Keratinocyte (primary cell): ENCODE measurements around the gene DAPK1. TPM values are rescaled to one million over a fixed set of nuclear protein-coding genes. Genes with fewer than 3 reads are reported as not detected.
"Not testable (repeated sequence)": the region's sequence is repeated elsewhere in the genome, so short reads cannot be mapped to it uniquely, and the experiment has no call there.

ENCODE experiments used
- DNase-seq: peaks from one replicate; pipeline ENCODE4 v3.0.0-alpha.2; 2011; ENCODE audit warnings: low read depth, missing footprints, low spot score
- FAIRE-seq: peaks from 2 replicates; lab custom pipeline; 2011; peaks lifted over from hg19 to GRCh38; lab: Jason Lieb, UNC
- H2AFZ ChIP-seq: 2 replicates; pipeline ENCODE4 v1.6.0; 2012; ENCODE audit warnings: low read length, control low read depth, inconsistent platforms; ENCODE audit not compliant: control insufficient read depth
- H3K27ac ChIP-seq: 2 replicates; pipeline ENCODE4 v1.5.1; 2011; ENCODE audit warnings: low read length; ENCODE audit not compliant: control insufficient read depth, insufficient read depth
- H3K27me3 ChIP-seq: 3 replicates; pipeline ENCODE4 v1.6.0; 2011; ENCODE audit warnings: low read length; ENCODE audit not compliant: control insufficient read depth, insufficient read depth; ENCODE audit errors: extremely low read depth
- H3K36me3 ChIP-seq, 2 experiments: 2 replicates in 1 of 2; 3 replicates in 1 of 2; pipeline ENCODE4 v1.5.1; 2011; ENCODE audit warnings: low read length in 2 of 2, mild to moderate bottlenecking in 1 of 2; ENCODE audit not compliant: control insufficient read depth in 2 of 2, insufficient read depth in 2 of 2; ENCODE audit errors: extremely low read depth in 1 of 2
- H3K4me1 ChIP-seq: 3 replicates; pipeline ENCODE4 v1.5.1; 2011; ENCODE audit warnings: low read length; ENCODE audit not compliant: control insufficient read depth, insufficient read depth; ENCODE audit errors: extremely low read depth
- H3K4me2 ChIP-seq: 3 replicates; pipeline ENCODE4 v1.6.0; 2011; ENCODE audit warnings: low read depth, low read length; ENCODE audit not compliant: control insufficient read depth, insufficient read depth; ENCODE audit errors: extremely low read depth
- H3K4me3 ChIP-seq, 3 experiments: fragments of 200-600 bp in 1 of 3; sonication (generic) in 1 of 3; 2 replicates in 2 of 3; 3 replicates in 1 of 3; pipeline ENCODE4 v1.5.1; 2011 to 2016; ENCODE audit warnings: low read length in 3 of 3, mild to moderate bottlenecking in 3 of 3, control low read depth in 2 of 3, inconsistent platforms in 1 of 3, low read depth in 1 of 3, mixed read lengths in 1 of 3, mixed run types in 1 of 3, moderate library complexity in 1 of 3; ENCODE audit not compliant: control insufficient read depth in 2 of 3, insufficient read depth in 2 of 3; ENCODE audit errors: extremely low read depth in 1 of 3
- H3K79me2 ChIP-seq: 2 replicates; pipeline ENCODE4 v1.6.0; 2012; ENCODE audit warnings: low read length; ENCODE audit not compliant: control insufficient read depth, insufficient read depth
- H3K9ac ChIP-seq: 3 replicates; pipeline ENCODE4 v1.6.0; 2011; ENCODE audit warnings: low read length; ENCODE audit not compliant: control insufficient read depth, insufficient read depth; ENCODE audit errors: extremely low read depth
- H3K9me1 ChIP-seq: 3 replicates; pipeline ENCODE4 v1.6.0; 2011; ENCODE audit warnings: low read length; ENCODE audit not compliant: control insufficient read depth, insufficient read depth; ENCODE audit errors: extremely low read depth
- H3K9me3 ChIP-seq: 2 replicates; pipeline ENCODE4 v1.5.1; 2012; ENCODE audit warnings: low read depth, low read length; ENCODE audit not compliant: control insufficient read depth
- H4K20me1 ChIP-seq: 3 replicates; pipeline ENCODE4 v1.6.0; 2011; ENCODE audit warnings: low read length; ENCODE audit not compliant: control insufficient read depth, insufficient read depth; ENCODE audit errors: extremely low read depth
- CTCF ChIP-seq, 3 experiments: IDR thresholded peaks in 1 of 3; conservative IDR thresholded peaks in 1 of 3; optimal IDR thresholded peaks in 1 of 3; 2 replicates in 2 of 3; 3 replicates in 1 of 3; pipeline versions ENCODE3 to v1.5.1; 2011; ENCODE audit warnings: low read length in 3 of 3, mild to moderate bottlenecking in 3 of 3, moderate library complexity in 2 of 3, control low read depth in 1 of 3, inconsistent platforms in 1 of 3; ENCODE audit not compliant: insufficient read depth in 2 of 3; ENCODE audit errors: extremely low read depth in 1 of 3
- EZH2 ChIP-seq: IDR thresholded peaks from one replicate; pipeline ENCODE4 v1.6.1; 2012; ENCODE audit warnings: inconsistent platforms, mild to moderate bottlenecking, low read length, moderate library complexity
- dilution Hi-C: fragments of 300-500 bp; cut with MboI; formaldehyde crosslinking; loops from one replicate; pipeline ENCODE4 v1.7.0; 2020; ENCODE audit warnings: low sequenced_read_pairs; ENCODE audit not compliant: extremely low pct_ligation_motif_present
- polyA plus RNA-seq, 5 experiments: library from polyadenylated mRNA; depleted of rRNA in 3 of 5; stranded (reverse) in 3 of 5; stranded (forward) in 1 of 5; unstranded in 1 of 5; fragments of >200 nt; gene quantifications; 1 replicate in 1 of 5; 2 replicates in 3 of 5; 3 replicates in 1 of 5; pipeline versions ENCODE4 v1.2.1 to v1.2.3, GENCODE V29; 2011 to 2012; ENCODE audit warnings: missing spikeins in 2 of 5, low read depth in 1 of 5, low replicate concordance in 1 of 5

Gene DAPK1
- polyA plus RNA-seq, 1 donor (not counting 4 experiments of a cell fraction or from before 2014, with no cell fraction given) = 2.8 TPM

GRCh38 chr9:87548159-87548558, 50.5 kb downstream of the DAPK1 start:
- Histone ChIP-seq H3K4me2 (no peak overlapping the region), H3K27me3 (no peaks in the 10 kb centered on the region), H3K9me3 (no peaks in the 10 kb centered on the region), H3K79me2 (no peaks in the 10 kb centered on the region), H3K4me1 (no peaks in the 10 kb centered on the region), H3K27ac (no peak overlapping the region), H4K20me1 (no peaks in the 10 kb centered on the region), H3K36me3 (no peaks in the 10 kb centered on the region), H2AFZ (no peak overlapping the region), H3K9ac (no peak overlapping the region), H3K4me3 (no peak overlapping the region), H3K9me1 (no peaks in the 10 kb centered on the region)
- dilution Hi-C loops = no loop called here
- FAIRE-seq (no peak), DNase-seq (no peak)
- TF ChIP-seq EZH2 = no peak
- TF ChIP-seq CTCF (optimal IDR thresholded peaks at IDR 0.05 in 1 of 3, IDR thresholded peaks at IDR 0.05 in 1 of 3, conservative IDR thresholded peaks at IDR 0.05 in 1 of 3; ENCODE audit: extremely low read depth in 1 of 3, insufficient read depth in 2 of 3, low read length in 3 of 3) = no peak

GRCh38 chr9:87549088-87549487, 51.4 kb downstream of the DAPK1 start:
- H3K4me3 ChIP-seq, H3K4me2 ChIP-seq, H2AFZ ChIP-seq, dilution Hi-C loops, FAIRE-seq, H4K20me1 ChIP-seq, DNase-seq, H3K27me3 ChIP-seq, H3K27ac ChIP-seq, H3K4me1 ChIP-seq, H3K9ac ChIP-seq, H3K9me1 ChIP-seq, H3K36me3 ChIP-seq, H3K79me2 ChIP-seq, H3K9me3 ChIP-seq: not testable (repeated sequence)

GRCh38 chr9:87549791-87550190, 52.1 kb downstream of the DAPK1 start:
- no peaks in the 10 kb centered on the region for H4K20me1 ChIP-seq
- H3K36me3 ChIP-seq = no peaks in the 10 kb centered on the region
- H3K79me2 ChIP-seq = no peaks in the 10 kb centered on the region
- no peak for TF ChIP-seq CTCF (optimal IDR thresholded peaks at IDR 0.05 in 1 of 3, IDR thresholded peaks at IDR 0.05 in 1 of 3, conservative IDR thresholded peaks at IDR 0.05 in 1 of 3; ENCODE audit: extremely low read depth in 1 of 3, insufficient read depth in 2 of 3, low read length in 3 of 3)
- no peak for TF ChIP-seq EZH2
- no peak overlapping the region for H3K27ac ChIP-seq
- FAIRE-seq (no peak), DNase-seq (no peak)
- no peak overlapping the region for H2AFZ ChIP-seq
- dilution Hi-C loops = no loop called here
- no peak overlapping the region for H3K9ac ChIP-seq
- no peaks in the 10 kb centered on the region for H3K9me3 ChIP-seq
- no peaks in the 10 kb centered on the region for H3K4me1 ChIP-seq
- no peaks in the 10 kb centered on the region for H3K27me3 ChIP-seq
- no peak overlapping the region for H3K4me3 ChIP-seq
- H3K9me1 ChIP-seq = no peaks in the 10 kb centered on the region
- no peak overlapping the region for H3K4me2 ChIP-seq
